GDM1 (cell line): ENCODE measurements around the gene SUMO4.
A peak's percentile ranks its signal among the peaks of the same experiment; 100 is the strongest.
"Not testable (repeated sequence)": the region's sequence is repeated elsewhere in the genome, so short reads cannot be mapped to it uniquely, and the experiment has no call there.

Experiments
- DNase-seq: peaks from one replicate; lab custom pipeline; 2025; lab: John Stamatoyannopoulos, UW

Gene SUMO4

DNA sequence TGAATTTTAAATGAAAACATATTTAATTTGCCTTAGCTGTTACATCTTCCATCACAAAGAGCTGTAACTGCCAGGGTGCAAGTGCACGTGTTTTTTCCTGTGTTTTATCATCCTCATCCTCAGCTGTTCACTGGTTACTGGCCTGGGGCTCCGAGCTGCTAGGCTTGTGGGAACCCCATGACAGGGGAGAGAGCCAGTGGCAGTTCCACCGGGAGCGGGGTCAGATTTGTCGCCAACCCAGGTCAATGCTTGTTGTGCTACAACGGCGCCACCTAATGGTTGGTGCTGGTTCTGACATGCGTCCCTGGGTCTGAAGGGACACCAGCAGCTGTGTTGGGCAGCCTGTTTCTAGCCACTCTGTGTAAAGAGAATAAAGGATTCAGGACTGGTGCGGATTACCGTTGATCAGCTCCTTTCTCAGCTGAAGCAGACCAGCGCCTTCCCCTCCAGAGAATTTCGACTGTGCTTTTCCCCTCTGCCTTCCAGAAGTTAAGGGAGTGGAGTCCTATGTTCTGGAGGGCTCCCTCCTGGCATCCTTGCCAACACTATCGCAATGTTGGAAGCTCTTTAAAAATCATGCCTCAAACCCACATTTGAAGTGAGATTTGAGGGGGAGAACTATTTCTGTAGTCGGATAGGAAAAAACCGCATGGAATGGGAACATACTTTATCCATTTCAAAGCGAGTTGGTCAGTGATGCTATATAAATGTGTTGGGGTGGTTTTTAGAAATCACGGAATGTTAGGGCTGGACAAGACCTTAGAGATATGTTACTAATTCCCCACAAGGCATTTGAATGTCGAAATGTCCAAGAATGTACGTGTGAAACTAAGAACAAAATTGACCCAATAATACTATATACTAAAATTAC, 32.1 kb downstream of the SUMO4 start:
- peak; percentile 79 for DNase-seq

DNA sequence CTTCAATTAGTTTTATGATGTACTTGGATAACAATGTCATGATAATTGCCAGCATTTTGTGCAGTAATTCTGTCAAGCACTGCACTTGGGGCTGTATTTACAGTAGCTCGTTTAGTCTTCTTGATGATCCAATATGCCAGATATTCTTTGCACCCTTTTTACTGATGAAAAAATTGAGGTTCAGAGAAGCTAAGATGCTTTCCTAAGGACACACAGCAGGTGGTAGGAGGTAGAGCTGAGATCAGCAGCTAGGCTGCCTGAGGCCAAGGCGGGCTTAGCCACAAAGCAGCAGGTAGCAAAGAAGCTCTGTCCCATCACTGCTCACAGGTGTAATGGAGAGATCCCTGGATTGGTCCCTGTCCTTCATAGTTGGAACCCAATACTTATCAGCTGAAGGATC, 33.3 kb downstream of the SUMO4 start:
- DNase-seq = no peak

GRCh38 chr6:149433881-149434280, 33.8 kb downstream of the SUMO4 start:
- no peak for DNase-seq

GRCh38 chr6:149435919-149436586, 36.0 kb downstream of the SUMO4 start:
- DNase-seq = no peak

- no peak for DNase-seq
Observed at GRCh38 chr6:149436647-149437046, 36.6 kb downstream of the SUMO4 start.

GRCh38 chr6:149437212-149437611, 37.1 kb downstream of the SUMO4 start:
- DNase-seq = no peak

DNA sequence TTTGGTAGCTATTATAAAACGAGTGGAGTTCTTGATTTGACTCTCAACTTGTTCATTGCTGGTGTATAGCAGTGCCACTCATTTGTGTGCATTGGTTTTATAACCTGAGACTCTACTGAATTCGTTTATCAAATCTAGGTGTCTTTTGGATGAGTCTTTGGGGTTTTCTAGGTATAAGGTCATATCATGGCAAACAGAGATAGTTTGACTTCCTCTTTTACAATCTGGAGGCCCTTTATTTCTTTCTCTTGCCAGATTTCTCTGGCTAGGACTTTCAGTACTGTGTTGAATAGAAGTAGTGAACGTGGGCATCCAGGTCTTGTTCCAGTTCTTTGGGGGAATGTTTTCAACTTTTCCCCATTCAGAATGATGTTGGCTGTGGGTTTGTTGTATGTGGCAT, 38.8 kb downstream of the SUMO4 start:
- DNase-seq = no peak

- no peak for DNase-seq
Observed at GRCh38 chr6:149439626-149440025, 39.6 kb downstream of the SUMO4 start.

- no peak for DNase-seq
Observed at GRCh38 chr6:149440735-149441671, 40.9 kb downstream of the SUMO4 start.

DNA sequence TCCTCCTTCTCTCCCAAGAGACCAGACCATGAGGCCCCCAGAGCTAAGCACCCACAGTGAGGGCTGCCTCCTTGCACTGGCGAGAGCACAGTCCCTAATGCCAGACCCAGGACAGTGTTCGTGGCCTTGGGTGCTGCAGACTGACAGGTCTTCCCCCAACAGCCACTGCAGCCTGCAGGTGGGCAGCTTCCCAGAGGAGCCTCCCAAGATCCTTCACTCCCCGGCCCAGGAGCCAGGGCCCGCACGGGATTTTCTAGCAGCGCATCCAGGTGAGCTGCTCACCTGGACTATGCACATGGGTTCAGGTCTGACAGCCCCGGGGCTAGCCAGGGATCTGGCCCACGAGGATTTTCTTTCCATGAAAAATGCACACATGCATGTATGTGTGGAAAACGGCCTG, 41.7 kb downstream of the SUMO4 start:
- no peak for DNase-seq

DNA sequence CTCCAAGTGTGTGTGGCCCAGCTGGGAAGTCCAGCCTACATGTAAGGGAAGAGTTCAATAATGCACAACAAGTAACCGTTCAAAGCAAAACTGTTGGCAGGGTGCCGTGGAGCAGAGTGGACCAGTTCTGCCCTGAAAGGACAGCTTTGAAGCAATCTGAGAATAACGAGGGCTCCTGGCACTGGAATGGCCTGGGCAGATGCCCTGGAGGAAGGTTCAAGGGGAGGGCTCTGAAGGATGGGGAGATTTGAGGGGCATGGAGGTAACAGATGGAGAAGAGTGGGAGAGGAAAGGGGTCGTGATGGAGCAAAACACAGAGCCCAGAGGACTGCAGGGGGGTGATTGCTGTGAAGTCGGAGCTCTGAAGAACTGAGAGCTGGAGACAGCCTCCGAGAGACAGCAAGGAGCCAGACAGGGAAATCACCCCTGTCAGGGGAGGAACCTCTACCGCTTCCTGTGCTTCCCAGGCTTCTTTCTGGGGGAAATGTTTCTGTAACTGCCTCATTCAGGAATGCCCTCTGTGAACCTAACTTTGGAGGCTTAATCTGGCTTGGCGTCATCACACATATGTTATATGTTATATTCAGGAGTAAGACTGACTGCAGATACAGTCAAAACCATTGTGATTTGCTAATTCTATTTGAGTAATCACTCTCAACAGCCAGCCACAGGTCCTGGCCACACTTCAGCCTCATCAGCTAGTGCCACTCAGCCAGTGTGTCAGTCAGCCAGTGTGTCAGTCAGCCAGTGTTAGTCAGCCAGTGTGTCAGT, 43.5 kb downstream of the SUMO4 start:
- no peak for DNase-seq

DNA sequence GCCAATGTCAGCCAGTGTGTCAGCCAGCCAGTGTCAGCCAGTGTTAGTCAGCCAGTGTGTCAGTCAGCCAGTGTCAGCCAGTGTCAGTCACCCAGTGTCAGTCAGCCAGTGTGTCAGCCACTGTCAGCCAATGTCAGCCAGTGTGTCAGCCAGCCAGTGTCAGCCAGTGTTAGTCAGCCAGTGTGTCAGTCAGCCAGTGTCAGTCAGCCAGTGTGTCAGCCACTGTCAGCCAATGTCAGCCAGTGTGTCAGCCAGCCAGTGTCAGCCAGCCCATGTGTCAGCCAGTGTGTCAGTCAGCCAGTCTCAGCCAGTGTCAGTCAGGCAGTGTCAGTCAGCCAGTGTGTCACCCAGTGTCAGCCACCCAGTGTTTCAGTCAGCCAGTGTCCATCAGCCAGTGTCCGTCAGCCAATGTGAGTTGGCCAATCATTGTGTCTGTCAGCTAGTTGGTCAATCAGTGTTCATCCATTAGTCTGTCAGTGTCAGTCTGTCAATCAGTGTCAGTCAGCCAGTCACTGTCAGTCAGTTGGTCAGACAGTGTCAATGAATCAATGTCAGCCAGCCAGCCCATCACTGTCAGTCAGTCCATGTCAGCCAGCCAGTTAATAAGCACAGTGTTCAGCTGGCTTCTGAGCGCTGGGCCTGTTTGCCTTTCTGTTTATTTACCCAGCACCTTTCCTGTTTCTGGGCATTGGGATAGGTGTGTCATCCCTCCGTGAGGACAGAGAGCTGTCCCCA, 44.5 kb downstream of the SUMO4 start:
- not testable (repeated sequence) for DNase-seq

GRCh38 chr6:149445095-149445466, 45.0 kb downstream of the SUMO4 start:
- DNase-seq = no peak

DNA sequence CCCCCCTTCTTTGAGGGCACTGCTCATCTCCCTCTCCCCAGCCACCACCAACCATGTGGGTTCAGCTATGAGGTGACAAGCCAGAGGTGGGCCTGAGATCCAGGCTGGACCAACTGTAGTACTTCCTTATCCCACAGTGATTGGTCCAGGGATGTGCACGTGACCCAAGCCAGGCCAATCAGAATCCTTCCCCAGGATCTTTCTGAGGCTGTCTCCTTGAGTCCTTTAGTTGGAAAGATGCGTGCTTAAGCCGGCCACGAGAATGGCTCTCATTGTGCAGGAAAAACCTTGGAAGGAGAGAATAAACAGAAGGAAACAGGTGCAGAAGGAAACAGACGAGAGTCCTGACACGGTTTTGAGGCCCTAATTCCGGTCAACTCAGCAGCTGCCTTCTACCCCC, 45.5 kb downstream of the SUMO4 start:
- no peak for DNase-seq

GRCh38 chr6:149446791-149447376, 46.8 kb downstream of the SUMO4 start:
- DNase-seq = no peak

GRCh38 chr6:149448821-149449453, 48.9 kb downstream of the SUMO4 start:
- no peak for DNase-seq

DNA sequence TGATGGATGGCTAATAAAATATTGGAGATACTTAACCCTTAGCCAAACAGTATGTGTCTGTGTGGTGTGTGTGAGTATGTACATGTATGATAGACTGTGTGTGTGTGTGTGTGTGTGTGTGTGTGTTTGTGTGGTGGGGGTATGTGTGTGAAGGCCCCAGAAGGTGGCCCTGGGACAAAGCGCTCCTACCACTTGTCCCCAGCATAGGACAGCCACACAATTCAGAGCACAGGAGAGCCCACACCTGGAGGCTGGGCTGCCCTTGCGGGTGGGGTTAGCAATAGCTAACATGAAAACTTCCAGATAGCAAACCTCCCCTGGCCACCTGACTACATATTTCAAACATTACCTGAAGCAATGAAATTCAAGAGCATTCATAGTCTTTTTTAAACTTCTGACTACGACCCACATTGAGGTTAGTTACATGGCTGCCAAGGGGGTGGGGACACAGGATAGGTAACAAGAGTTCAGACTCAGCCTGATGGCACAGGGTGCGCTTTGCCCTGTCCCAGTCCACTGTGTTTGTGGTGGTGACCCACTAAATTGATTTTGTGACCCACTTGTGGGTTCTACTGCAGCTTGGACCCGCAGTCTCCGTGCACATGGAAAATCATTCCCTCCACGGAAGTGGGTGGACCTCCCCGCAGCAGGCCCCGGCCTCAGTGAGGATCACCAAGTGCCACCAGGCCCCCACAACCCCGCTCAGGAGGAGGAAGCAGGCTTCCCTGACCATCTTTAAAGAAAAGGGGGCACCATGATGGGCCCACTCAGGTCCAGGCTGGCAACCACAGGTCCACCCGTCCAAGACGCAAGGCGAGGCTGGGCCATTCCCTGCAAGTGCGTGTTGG, 50.0 kb downstream of the SUMO4 start:
- no peak for DNase-seq
